ENCODE data around the gene KCNJ10. TPM values are rescaled to one million over a fixed set of nuclear protein-coding genes. Genes with fewer than 3 reads are reported as not detected.

Gene KCNJ10
- polyA plus RNA-seq, 1 donor (not counting 4 experiments of a cell fraction or from before 2014, with no cell fraction given): not detected

DNA sequence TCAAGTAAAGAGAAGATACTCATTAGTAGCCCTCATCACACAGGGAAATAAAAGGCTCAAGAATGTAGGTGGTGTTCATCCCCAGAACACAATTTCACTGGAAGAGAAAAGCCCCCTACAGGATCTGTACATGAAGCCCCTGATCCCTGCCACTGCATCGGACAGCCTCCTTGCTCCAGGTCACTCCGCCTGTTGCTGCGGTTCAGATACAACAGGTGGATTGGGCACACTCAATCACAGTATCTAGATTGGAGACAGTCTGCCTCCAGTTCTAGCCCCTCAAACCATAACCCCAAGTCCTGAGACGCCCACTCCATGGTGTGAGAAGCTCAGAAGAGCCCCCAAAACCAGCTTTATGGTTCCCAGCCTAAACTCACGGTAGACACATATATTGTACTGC is 117.0 kb downstream of the KCNJ10 start:
- H3K27me3 ChIP-seq (ENCODE audit: control insufficient read depth, extremely low read depth, insufficient read depth, low read length): no peaks in the 10 kb centered on the region
- no peaks in the 10 kb centered on the region for H4K20me1 ChIP-seq (ENCODE audit: control insufficient read depth, extremely low read depth, insufficient read depth, low read length)
- H3K4me1 ChIP-seq (ENCODE audit: control insufficient read depth, extremely low read depth, insufficient read depth, low read length): peaks cover 30% of the 10 kb centered on the region
- DNase-seq (ENCODE audit: low read depth, low spot score) (no peak), FAIRE-seq (no peak)
- no peak overlapping the region for H3K4me3 ChIP-seq (ENCODE audit: control insufficient read depth in 2 of 3, extremely low read depth in 1 of 3, insufficient read depth in 2 of 3, low read depth in 1 of 3, low read length in 3 of 3)
- no peak overlapping the region for H3K9ac ChIP-seq (ENCODE audit: control insufficient read depth, extremely low read depth, insufficient read depth, low read length)
- H3K4me2 ChIP-seq (ENCODE audit: control insufficient read depth, extremely low read depth, insufficient read depth, low read depth, low read length): no peak overlapping the region
- no peak for TF ChIP-seq EZH2 (IDR thresholded peaks at IDR 0.05; ENCODE audit: low read length)
- TF ChIP-seq, protein P1, sequence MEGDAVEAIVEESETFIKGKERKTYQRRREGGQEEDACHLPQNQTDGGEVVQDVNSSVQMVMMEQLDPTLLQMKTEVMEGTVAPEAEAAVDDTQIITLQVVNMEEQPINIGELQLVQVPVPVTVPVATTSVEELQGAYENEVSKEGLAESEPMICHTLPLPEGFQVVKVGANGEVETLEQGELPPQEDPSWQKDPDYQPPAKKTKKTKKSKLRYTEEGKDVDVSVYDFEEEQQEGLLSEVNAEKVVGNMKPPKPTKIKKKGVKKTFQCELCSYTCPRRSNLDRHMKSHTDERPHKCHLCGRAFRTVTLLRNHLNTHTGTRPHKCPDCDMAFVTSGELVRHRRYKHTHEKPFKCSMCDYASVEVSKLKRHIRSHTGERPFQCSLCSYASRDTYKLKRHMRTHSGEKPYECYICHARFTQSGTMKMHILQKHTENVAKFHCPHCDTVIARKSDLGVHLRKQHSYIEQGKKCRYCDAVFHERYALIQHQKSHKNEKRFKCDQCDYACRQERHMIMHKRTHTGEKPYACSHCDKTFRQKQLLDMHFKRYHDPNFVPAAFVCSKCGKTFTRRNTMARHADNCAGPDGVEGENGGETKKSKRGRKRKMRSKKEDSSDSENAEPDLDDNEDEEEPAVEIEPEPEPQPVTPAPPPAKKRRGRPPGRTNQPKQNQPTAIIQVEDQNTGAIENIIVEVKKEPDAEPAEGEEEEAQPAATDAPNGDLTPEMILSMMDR (optimal IDR thresholded peaks at IDR 0.05 in 1 of 3, IDR thresholded peaks at IDR 0.05 in 1 of 3, conservative IDR thresholded peaks at IDR 0.05 in 1 of 3; ENCODE audit: extremely low read depth in 1 of 3, insufficient read depth in 2 of 3, low read length in 3 of 3): no peak
- no peaks in the 10 kb centered on the region for H3K9me3 ChIP-seq (ENCODE audit: control insufficient read depth, low read depth, low read length)
- H2AFZ ChIP-seq (ENCODE audit: control insufficient read depth, low read length): no peak overlapping the region
- H3K9me1 ChIP-seq (ENCODE audit: control insufficient read depth, extremely low read depth, insufficient read depth, low read length): no peaks in the 10 kb centered on the region
- H3K36me3 ChIP-seq (ENCODE audit: control insufficient read depth in 2 of 2, extremely low read depth in 1 of 2, insufficient read depth in 2 of 2, low read length in 2 of 2): no peaks in the 10 kb centered on the region
- H3K79me2 ChIP-seq (ENCODE audit: control insufficient read depth, insufficient read depth, low read length): no peaks in the 10 kb centered on the region
- no peak overlapping the region for H3K27ac ChIP-seq (ENCODE audit: control insufficient read depth, insufficient read depth, low read length)
- dilution Hi-C loops (cut with MboI; ENCODE audit: extremely low pct_ligation_motif_present, low sequenced_read_pairs): no loop called here

DNA sequence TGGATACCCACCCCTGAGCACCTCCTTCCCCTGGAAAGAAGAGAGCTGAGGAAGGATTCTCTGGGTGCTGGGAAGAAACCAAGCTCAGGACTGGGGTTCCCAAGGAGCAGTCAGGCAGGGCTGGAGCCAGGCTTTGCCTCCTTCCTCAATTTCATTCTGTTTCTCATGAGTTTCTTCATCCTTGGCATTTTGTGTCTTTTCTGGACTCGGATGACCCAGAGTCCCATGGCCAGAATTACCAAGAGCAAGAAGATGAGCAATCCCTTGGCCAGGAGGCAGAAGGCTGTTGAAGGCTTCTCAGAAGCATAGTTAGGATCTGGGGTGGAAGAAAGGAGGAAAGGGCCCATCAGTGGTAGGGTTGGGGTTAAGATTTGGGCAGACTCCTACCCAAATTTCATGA is 118.4 kb downstream of the KCNJ10 start:
- Histone ChIP-seq H3K9ac (ENCODE audit: control insufficient read depth, extremely low read depth, insufficient read depth, low read length) (no peak overlapping the region), H3K4me2 (ENCODE audit: control insufficient read depth, extremely low read depth, insufficient read depth, low read depth, low read length) (no peak overlapping the region), H3K36me3 (ENCODE audit: control insufficient read depth in 2 of 2, extremely low read depth in 1 of 2, insufficient read depth in 2 of 2, low read length in 2 of 2) (no peaks in the 10 kb centered on the region), H3K4me3 (ENCODE audit: control insufficient read depth in 2 of 3, extremely low read depth in 1 of 3, insufficient read depth in 2 of 3, low read depth in 1 of 3, low read length in 3 of 3) (no peak overlapping the region), H4K20me1 (ENCODE audit: control insufficient read depth, extremely low read depth, insufficient read depth, low read length) (no peaks in the 10 kb centered on the region), H3K4me1 (ENCODE audit: control insufficient read depth, extremely low read depth, insufficient read depth, low read length) (peaks cover 33% of the 10 kb centered on the region), H3K79me2 (ENCODE audit: control insufficient read depth, insufficient read depth, low read length) (no peaks in the 10 kb centered on the region), H3K27ac (ENCODE audit: control insufficient read depth, insufficient read depth, low read length) (no peak overlapping the region), H3K27me3 (ENCODE audit: control insufficient read depth, extremely low read depth, insufficient read depth, low read length) (no peaks in the 10 kb centered on the region), H2AFZ (ENCODE audit: control insufficient read depth, low read length) (no peak overlapping the region), H3K9me3 (ENCODE audit: control insufficient read depth, low read depth, low read length) (no peaks in the 10 kb centered on the region), H3K9me1 (ENCODE audit: control insufficient read depth, extremely low read depth, insufficient read depth, low read length) (peaks cover under 1% of the 10 kb centered on the region)
- dilution Hi-C loops (cut with MboI; ENCODE audit: extremely low pct_ligation_motif_present, low sequenced_read_pairs): no loop called here
- FAIRE-seq: no peak
- no peak for TF ChIP-seq EZH2 (IDR thresholded peaks at IDR 0.05; ENCODE audit: low read length)
- TF ChIP-seq, protein P1 (optimal IDR thresholded peaks at IDR 0.05 in 1 of 3, IDR thresholded peaks at IDR 0.05 in 1 of 3, conservative IDR thresholded peaks at IDR 0.05 in 1 of 3; ENCODE audit: extremely low read depth in 1 of 3, insufficient read depth in 2 of 3, low read length in 3 of 3): no peak
- DNase-seq (ENCODE audit: low read depth, low spot score): no peak

Data from keratinocyte (primary cell).